ENCODE data around the gene SLC1A2. TPM values are rescaled to one million over a fixed set of nuclear protein-coding genes. Genes with fewer than 3 reads are reported as not detected.

SLC1A2 gene
- total RNA-seq, 2 donors from 2014 or later, result 7.1 to 13.5 TPM

GRCh38 chr11:35216962-35217678, 202.2 kb downstream of the SLC1A2 start:
- Mint-ChIP-seq H3K27ac (no peak overlapping the region), H3K4me3 (no peak overlapping the region), H3K27me3 (ENCODE audit: insufficient read depth) (peaks cover 16% of the 10 kb centered on the region), H3K9me3 (no peaks in the 10 kb centered on the region), H3K4me1 (peaks cover 10% of the 10 kb centered on the region), H3K36me3 (ENCODE audit: low read depth) (no peaks in the 10 kb centered on the region)
- H3K27ac ChIP-seq (ENCODE audit: low read depth, low read length), result no peak overlapping the region
- no peak overlapping the region for H3K9ac ChIP-seq (ENCODE audit: extremely low read depth, low read length, poor library complexity, severe bottlenecking)
- TF ChIP-seq CTCF (conservative IDR thresholded peaks at IDR 0.05), result no peak
- peak; percentile 71 for DNase-seq
- H3K4me1 ChIP-seq (ENCODE audit: control insufficient read depth, insufficient read depth, low read length), result no peaks in the 10 kb centered on the region
- H3K36me3 ChIP-seq (ENCODE audit: control insufficient read depth, insufficient read depth, low read length), result no peaks in the 10 kb centered on the region
- H3K4me3 ChIP-seq (ENCODE audit: low read length), result no peak overlapping the region
- 40 to 45% methylated on average over 1 to 3 of the region's 3 CpGs for WGBS, 2 experiments (ENCODE audit: insufficient coverage in 1 of 2, insufficient read length in 1 of 2)
- no peaks in the 10 kb centered on the region for H3K27me3 ChIP-seq (ENCODE audit: control insufficient read depth, insufficient read depth, low read length, poor library complexity, severe bottlenecking)
- H3K9me3 ChIP-seq (ENCODE audit: control insufficient read depth, low read length), result no peaks in the 10 kb centered on the region

- H3K27me3 Mint-ChIP-seq (ENCODE audit: insufficient read depth), result peaks cover 15% of the 10 kb centered on the region
These were observed 203.4 kb downstream of the SLC1A2 start for GRCh38 chr11:35215945-35216344.

GRCh38 chr11:35214792-35215193, 204.6 kb downstream of the SLC1A2 start:
- WGBS, 2 experiments (ENCODE audit: insufficient coverage in 1 of 2, insufficient read length in 1 of 2), result 20 to 41% methylated on average over 1 of the region's 1 CpG
- Histone ChIP-seq H3K9ac (ENCODE audit: extremely low read depth, low read length, poor library complexity, severe bottlenecking) (no peak overlapping the region), H3K9me3 (ENCODE audit: control insufficient read depth, low read length) (peaks cover 5% of the 10 kb centered on the region), H3K27ac (ENCODE audit: low read depth, low read length) (no peak overlapping the region), H3K4me1 (ENCODE audit: control insufficient read depth, insufficient read depth, low read length) (no peaks in the 10 kb centered on the region), H3K36me3 (ENCODE audit: control insufficient read depth, insufficient read depth, low read length) (no peaks in the 10 kb centered on the region), H3K27me3 (ENCODE audit: control insufficient read depth, insufficient read depth, low read length, poor library complexity, severe bottlenecking) (no peaks in the 10 kb centered on the region), H3K4me3 (ENCODE audit: low read length) (no peak overlapping the region)
- peak; percentile 89 for DNase-seq
- H3K4me1 Mint-ChIP-seq, result peaks cover 10% of the 10 kb centered on the region
- no peak overlapping the region for H3K4me3 Mint-ChIP-seq
- H3K36me3 Mint-ChIP-seq (ENCODE audit: low read depth), result no peaks in the 10 kb centered on the region
- TF ChIP-seq CTCF (conservative IDR thresholded peaks at IDR 0.05), result no peak
- peaks cover 15% of the 10 kb centered on the region for H3K27me3 Mint-ChIP-seq (ENCODE audit: insufficient read depth)
- peak overlapping the region; percentile 28 for H3K27ac Mint-ChIP-seq
- peaks cover 5% of the 10 kb centered on the region for H3K9me3 Mint-ChIP-seq

More at GRCh38 chr11:35215945-35216344, 203.4 kb downstream of the SLC1A2 start:
- Mint-ChIP-seq H3K36me3 (ENCODE audit: low read depth) (no peaks in the 10 kb centered on the region), H3K4me3 (no peak overlapping the region), H3K9me3 (no peaks in the 10 kb centered on the region), H3K27ac (no peak overlapping the region), H3K4me1 (peaks cover 10% of the 10 kb centered on the region)
- no peak overlapping the region for H3K27ac ChIP-seq (ENCODE audit: low read depth, low read length)
- DNase-seq, result no peak
- no peak overlapping the region for H3K9ac ChIP-seq (ENCODE audit: extremely low read depth, low read length, poor library complexity, severe bottlenecking)
- no peak overlapping the region for H3K4me3 ChIP-seq (ENCODE audit: low read length)
- H3K36me3 ChIP-seq (ENCODE audit: control insufficient read depth, insufficient read depth, low read length), result no peaks in the 10 kb centered on the region
- no peaks in the 10 kb centered on the region for H3K9me3 ChIP-seq (ENCODE audit: control insufficient read depth, low read length)
- no peak for TF ChIP-seq CTCF (conservative IDR thresholded peaks at IDR 0.05)
- no peaks in the 10 kb centered on the region for H3K27me3 ChIP-seq (ENCODE audit: control insufficient read depth, insufficient read depth, low read length, poor library complexity, severe bottlenecking)
- no peaks in the 10 kb centered on the region for H3K4me1 ChIP-seq (ENCODE audit: control insufficient read depth, insufficient read depth, low read length)
